Uterus (tissue), 4 donors: ENCODE data around the gene SSH2. TPM values are rescaled to one million over a fixed set of nuclear protein-coding genes. Genes with fewer than 3 reads are reported as not detected.

ENCODE experiments used
- DNase-seq, 2 donors: peaks; one replicate each; pipeline ENCODE4 v3.0.0-alpha.2; 2019 to 2020
- H3K27ac ChIP-seq, 2 donors: fragments of 200-600 bp; sonication (generic); 1 replicate in 1 of 2; 2 replicates in 1 of 2; pipeline ENCODE4 v1.5.1; 2016 to 2018
- H3K27me3 ChIP-seq, 2 donors: fragments of 200-600 bp; sonication (generic); one replicate each; pipeline ENCODE4 v1.5.1; 2018 to 2019; ENCODE audit warnings: control low read depth in 1 of 2
- H3K36me3 ChIP-seq, 2 donors: fragments of 200-600 bp; sonication (generic); one replicate each; pipeline ENCODE4 v1.5.1; 2019; ENCODE audit warnings: control low read depth in 1 of 2
- H3K4me1 ChIP-seq, 2 donors: fragments of 200-600 bp; sonication (generic); one replicate each; pipeline ENCODE4 v1.5.1; 2018 to 2019; ENCODE audit warnings: control low read depth in 1 of 2
- H3K4me3 ChIP-seq, 2 donors: fragments of 200-600 bp; sonication (generic); 1 replicate in 1 of 2; 2 replicates in 1 of 2; pipeline ENCODE4 v1.5.1; 2018 to 2019; ENCODE audit warnings: mild to moderate bottlenecking in 1 of 2
- H3K9me3 ChIP-seq, 2 donors: fragments of 200-600 bp; sonication (generic); one replicate each; pipeline ENCODE4 v1.5.1; 2019; ENCODE audit warnings: control low read depth in 1 of 2
- CTCF ChIP-seq, 4 experiments: fragments of 200-600 bp in 2 of 4; fragments of 450-650 bp in 2 of 4; sonication (generic) in 2 of 4; IDR thresholded peaks; one replicate each; pipeline ENCODE4 v1.5.1; 2016 to 2019; ENCODE audit warnings: antibody characterized with exemption in 4 of 4, mild to moderate bottlenecking in 2 of 4, moderate library complexity in 1 of 4
- POLR2A ChIP-seq, 2 donors: fragments of 450-650 bp; IDR thresholded peaks; one replicate each; pipeline ENCODE4 v1.6.1; 2016; ENCODE audit warnings: antibody characterized with exemption in 2 of 2, mild to moderate bottlenecking in 1 of 2, moderate library complexity in 1 of 2
- intact Hi-C: fragments of 100-400 bp; cut with DNase I; formaldehyde crosslinking; loops from one replicate; pipeline ENCODE4 v1.15.1; 2023; ENCODE audit warnings: low total_unique reads
- total RNA-seq, 4 donors: library from RNA; depleted of rRNA in 3 of 4; stranded (reverse); fragments of >200 nt in 3 of 4; gene quantifications; one replicate each; pipeline versions ENCODE4 v1.1.0 to v1.2.4, GENCODE V29; 2014 to 2023
- donor health status: DM: yes; HTN: yes; CAD: no.

SSH2 gene
- total RNA-seq, 4 donors from 2014 or later, result 6.9 to 36.9 (median 11.5) TPM

GRCh38 chr17:29929006-29929532 is 959 bp downstream of the SSH2 start:
- Histone ChIP-seq H3K4me1 (no peaks in the 10 kb centered on the region), H3K27ac (peak overlapping the region; percentile 83 to 85), H3K27me3 (no peaks in the 10 kb centered on the region), H3K9me3 (no peaks in the 10 kb centered on the region), H3K4me3 (peak overlapping the region; percentile 85 to 90), H3K36me3 (no peaks in the 10 kb centered on the region)
- TF ChIP-seq POLR2A (IDR thresholded peaks at IDR 0.05), result no peak
- TF ChIP-seq CTCF (IDR thresholded peaks at IDR 0.05), result no peak
- intact Hi-C loops, result no loop called here
- DNase-seq, result peak in 1 of 2 donors; percentile 20

GRCh38 chr17:29927546-29927945 is 2.5 kb downstream of the SSH2 start:
- intact Hi-C loops, result no loop called here

GRCh38 chr17:29924786-29925185 is 5.2 kb downstream of the SSH2 start:
- H3K27ac ChIP-seq, result no peak overlapping the region
- intact Hi-C loops, result no loop called here

More at GRCh38 chr17:29927546-29927945, 2.5 kb downstream of the SSH2 start:
- Histone ChIP-seq H3K27ac (no peak overlapping the region), H3K4me3 (no peak overlapping the region), H3K36me3 (no peaks in the 10 kb centered on the region), H3K9me3 (no peaks in the 10 kb centered on the region), H3K27me3 (no peaks in the 10 kb centered on the region), H3K4me1 (no peaks in the 10 kb centered on the region)
- DNase-seq, result no peak
- TF ChIP-seq CTCF (IDR thresholded peaks at IDR 0.05) (no peak), POLR2A (IDR thresholded peaks at IDR 0.05) (no peak)

GRCh38 chr17:29918922-29919856 is 10.8 kb downstream of the SSH2 start:
- DNase-seq, result no peak
- TF ChIP-seq POLR2A (IDR thresholded peaks at IDR 0.05), result no peak
- no peak for TF ChIP-seq CTCF (IDR thresholded peaks at IDR 0.05)
- intact Hi-C loops, result no loop called here
- no peaks in the 10 kb centered on the region for H3K27me3 ChIP-seq
- H3K4me1 ChIP-seq, result no peaks in the 10 kb centered on the region
- no peak overlapping the region for H3K27ac ChIP-seq
- H3K4me3 ChIP-seq, result no peak overlapping the region
- no peaks in the 10 kb centered on the region for H3K9me3 ChIP-seq
- H3K36me3 ChIP-seq, result no peaks in the 10 kb centered on the region

More at GRCh38 chr17:29924786-29925185, 5.2 kb downstream of the SSH2 start:
- Histone ChIP-seq H3K4me1 (no peaks in the 10 kb centered on the region), H3K27me3 (no peaks in the 10 kb centered on the region), H3K4me3 (no peak overlapping the region), H3K36me3 (no peaks in the 10 kb centered on the region), H3K9me3 (no peaks in the 10 kb centered on the region)
- DNase-seq, result no peak
- TF ChIP-seq CTCF (IDR thresholded peaks at IDR 0.05) (no peak), POLR2A (IDR thresholded peaks at IDR 0.05) (no peak)

GRCh38 chr17:29918016-29918415 is 12.0 kb downstream of the SSH2 start:
- intact Hi-C loops, result no loop called here
- DNase-seq, result no peak
- Histone ChIP-seq H3K4me3 (no peak overlapping the region), H3K9me3 (no peaks in the 10 kb centered on the region), H3K27ac (no peak overlapping the region), H3K36me3 (no peaks in the 10 kb centered on the region), H3K4me1 (no peaks in the 10 kb centered on the region), H3K27me3 (no peaks in the 10 kb centered on the region)
- TF ChIP-seq POLR2A (IDR thresholded peaks at IDR 0.05), result no peak
- no peak for TF ChIP-seq CTCF (IDR thresholded peaks at IDR 0.05)
